Measurements from ENCODE around the gene PLEKHA6. TPM values are rescaled to one million over a fixed set of nuclear protein-coding genes. Genes with fewer than 3 reads are reported as not detected.

The PLEKHA6 gene
- total RNA-seq, 1 experiment from 2014 or later = not detected

GRCh38 chr1:204206121-204206520, 153.6 kb downstream of the PLEKHA6 start:
- no peak for DNase-seq (ENCODE audit: low spot score)
- in situ Hi-C loops (cut with HindIII; ENCODE audit: low sequenced_read_pairs) = no loop called here

- in situ Hi-C loops (cut with HindIII; ENCODE audit: low sequenced_read_pairs) = no loop called here
- DNase-seq (ENCODE audit: low spot score) = no peak
Observed at GRCh38 chr1:204205486-204205885, 154.2 kb downstream of the PLEKHA6 start.

- no peak for DNase-seq (ENCODE audit: low spot score)
- in situ Hi-C loops (cut with HindIII; ENCODE audit: low sequenced_read_pairs) = no loop called here
Observed at GRCh38 chr1:204204944-204205343, 154.8 kb downstream of the PLEKHA6 start.

GRCh38 chr1:204203206-204203767, 156.4 kb downstream of the PLEKHA6 start:
- no peak for DNase-seq (ENCODE audit: low spot score)
- in situ Hi-C loops (cut with HindIII; ENCODE audit: low sequenced_read_pairs) = no loop called here

- DNase-seq (ENCODE audit: low spot score) = no peak
- in situ Hi-C loops (cut with HindIII; ENCODE audit: low sequenced_read_pairs) = no loop called here
Observed at GRCh38 chr1:204202481-204202880, 157.2 kb downstream of the PLEKHA6 start.

GRCh38 chr1:204201348-204202040, 158.2 kb downstream of the PLEKHA6 start:
- in situ Hi-C loops (cut with HindIII; ENCODE audit: low sequenced_read_pairs) = no loop called here
- DNase-seq (ENCODE audit: low spot score) = no peak

GRCh38 chr1:204199579-204199978, 160.2 kb downstream of the PLEKHA6 start:
- no peak for DNase-seq (ENCODE audit: low spot score)
- in situ Hi-C loops (cut with HindIII; ENCODE audit: low sequenced_read_pairs) = no loop called here

- in situ Hi-C loops (cut with HindIII; ENCODE audit: low sequenced_read_pairs) = no loop called here
- DNase-seq (ENCODE audit: low spot score) = peak; percentile 12
Observed at GRCh38 chr1:204198348-204199340, 161.1 kb downstream of the PLEKHA6 start.

GRCh38 chr1:204197068-204197467, 162.7 kb downstream of the PLEKHA6 start:
- DNase-seq (ENCODE audit: low spot score) = no peak
- in situ Hi-C loops (cut with HindIII; ENCODE audit: low sequenced_read_pairs) = no loop called here

DNA sequence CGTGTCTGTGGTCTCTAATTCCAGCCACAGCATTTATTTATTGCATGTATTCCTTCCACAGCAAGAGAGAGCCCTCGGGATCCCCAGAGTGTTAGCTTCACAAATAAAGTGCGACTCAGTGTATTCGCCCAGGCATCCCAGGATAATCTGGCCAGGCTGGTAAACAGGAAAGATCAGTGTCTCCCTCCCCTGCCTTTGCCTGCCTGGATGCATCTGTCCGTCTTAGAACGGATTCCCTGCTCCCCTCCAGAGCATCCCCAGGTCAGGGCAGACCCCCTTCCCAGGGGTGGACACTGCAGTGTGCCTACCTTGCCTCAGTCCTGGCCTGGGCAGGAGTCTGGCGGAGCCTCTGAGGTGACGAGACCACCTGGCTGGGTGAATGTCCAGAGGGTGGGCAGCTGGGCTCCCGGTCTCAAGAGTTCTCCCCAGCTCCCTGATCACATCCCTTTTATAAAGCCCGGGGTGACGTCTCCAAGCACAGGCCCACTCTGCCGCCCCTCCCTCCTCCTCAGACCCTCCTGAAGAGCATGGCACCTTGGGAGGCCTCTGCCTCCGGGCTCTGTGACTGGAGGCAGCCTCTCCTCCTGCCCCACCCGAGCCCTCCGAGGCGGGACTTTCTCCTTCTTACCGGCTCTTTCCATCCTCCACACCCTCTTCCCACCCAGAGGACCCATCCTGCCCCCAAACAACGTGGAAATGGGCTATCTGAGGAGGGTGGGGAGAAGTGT, 163.5 kb downstream of the PLEKHA6 start, which contains the start of gene KISS1:
KISS1 (minus strand) TSS at position 424 of the 728 bp plus-strand sequence. CDS start 3,615 bp downstream, outside the sequence.
- in situ Hi-C loops (cut with HindIII; ENCODE audit: low sequenced_read_pairs) = no loop called here
- no peak for DNase-seq (ENCODE audit: low spot score)

- in situ Hi-C loops (cut with HindIII; ENCODE audit: low sequenced_read_pairs) = no loop called here
- DNase-seq (ENCODE audit: low spot score) = no peak
Observed at GRCh38 chr1:204194771-204195170, 165.0 kb downstream of the PLEKHA6 start.

GRCh38 chr1:204194080-204194479, 165.6 kb downstream of the PLEKHA6 start:
- in situ Hi-C loops (cut with HindIII; ENCODE audit: low sequenced_read_pairs) = no loop called here
- no peak for DNase-seq (ENCODE audit: low spot score)

- in situ Hi-C loops (cut with HindIII; ENCODE audit: low sequenced_read_pairs) = no loop called here
- no peak for DNase-seq (ENCODE audit: low spot score)
Observed at GRCh38 chr1:204192589-204193352, 167.0 kb downstream of the PLEKHA6 start.

DNA sequence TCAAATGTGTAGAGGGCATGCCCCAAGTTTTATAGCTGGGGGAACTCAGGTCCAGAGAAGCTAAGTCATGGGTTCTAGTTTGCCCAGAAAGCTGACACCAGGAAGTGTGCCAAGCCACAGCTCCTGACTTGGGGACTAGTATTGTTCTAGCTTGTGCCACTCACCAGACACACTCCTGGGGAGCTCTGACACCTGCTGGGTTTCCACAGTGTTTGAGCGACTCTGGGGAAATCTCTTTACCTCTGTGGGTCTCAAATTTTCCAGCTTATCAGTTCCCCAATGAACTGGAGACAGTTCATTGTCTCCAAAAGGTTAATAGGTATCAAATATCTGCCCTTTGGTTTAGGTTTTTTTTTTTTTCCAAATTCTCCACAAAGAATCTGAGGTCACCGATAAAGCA, 167.7 kb downstream of the PLEKHA6 start:
- in situ Hi-C loops (cut with HindIII; ENCODE audit: low sequenced_read_pairs) = no loop called here
- DNase-seq (ENCODE audit: low spot score) = no peak

- in situ Hi-C loops (cut with HindIII; ENCODE audit: low sequenced_read_pairs) = no loop called here
- DNase-seq (ENCODE audit: low spot score) = peak; percentile 38
Observed at GRCh38 chr1:204191456-204191855, 168.3 kb downstream of the PLEKHA6 start.

DNA sequence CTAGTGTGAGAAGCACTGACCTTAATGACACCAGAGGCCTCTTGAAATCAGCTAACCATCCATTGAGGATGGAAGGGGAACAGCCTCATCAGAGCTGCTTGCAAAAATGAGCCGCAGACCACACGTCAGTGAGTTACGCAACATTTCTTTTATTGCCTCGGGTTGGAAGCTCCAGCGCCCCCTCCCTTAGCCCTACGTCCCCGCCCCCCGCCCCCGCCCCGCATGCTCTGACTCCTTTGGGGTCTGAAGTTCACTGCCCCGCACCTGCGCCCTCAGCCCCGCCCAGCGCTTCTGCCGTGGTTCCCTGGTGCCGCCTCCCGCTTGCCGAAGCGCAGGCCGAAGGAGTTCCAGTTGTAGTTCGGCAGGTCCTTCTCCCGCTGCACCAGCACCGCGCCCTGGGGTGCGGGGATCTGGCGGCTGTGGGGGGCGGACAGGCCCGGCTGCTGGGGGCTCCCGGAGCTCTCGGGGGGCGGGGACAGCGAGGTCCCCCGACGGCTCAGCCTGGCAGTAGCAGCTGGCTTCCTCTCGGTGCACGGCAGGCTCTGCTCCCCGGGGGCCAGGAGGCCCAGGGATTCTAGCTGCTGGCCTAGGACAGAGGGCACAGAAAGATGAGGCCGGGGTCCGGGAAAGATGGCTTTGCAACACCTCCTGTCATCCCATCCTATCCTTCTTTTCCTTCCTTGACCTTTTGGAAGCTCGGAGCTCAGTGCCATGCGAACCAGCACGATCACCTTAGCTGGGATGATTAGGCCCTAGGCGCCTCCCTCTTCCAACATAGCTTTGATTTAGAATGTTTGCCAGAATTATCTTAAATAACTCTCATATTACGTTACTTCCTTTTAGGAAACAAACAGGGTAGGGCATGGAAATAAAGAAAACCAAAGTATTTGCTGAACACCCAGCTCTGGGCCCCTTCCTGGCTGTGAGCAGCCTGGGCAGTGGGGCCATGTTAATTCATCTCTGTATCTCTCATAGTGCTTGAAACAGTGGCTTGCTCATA, 169.2 kb downstream of the PLEKHA6 start:
- in situ Hi-C loops (cut with HindIII; ENCODE audit: low sequenced_read_pairs) = no loop called here
- DNase-seq (ENCODE audit: low spot score) = no peak

DNA sequence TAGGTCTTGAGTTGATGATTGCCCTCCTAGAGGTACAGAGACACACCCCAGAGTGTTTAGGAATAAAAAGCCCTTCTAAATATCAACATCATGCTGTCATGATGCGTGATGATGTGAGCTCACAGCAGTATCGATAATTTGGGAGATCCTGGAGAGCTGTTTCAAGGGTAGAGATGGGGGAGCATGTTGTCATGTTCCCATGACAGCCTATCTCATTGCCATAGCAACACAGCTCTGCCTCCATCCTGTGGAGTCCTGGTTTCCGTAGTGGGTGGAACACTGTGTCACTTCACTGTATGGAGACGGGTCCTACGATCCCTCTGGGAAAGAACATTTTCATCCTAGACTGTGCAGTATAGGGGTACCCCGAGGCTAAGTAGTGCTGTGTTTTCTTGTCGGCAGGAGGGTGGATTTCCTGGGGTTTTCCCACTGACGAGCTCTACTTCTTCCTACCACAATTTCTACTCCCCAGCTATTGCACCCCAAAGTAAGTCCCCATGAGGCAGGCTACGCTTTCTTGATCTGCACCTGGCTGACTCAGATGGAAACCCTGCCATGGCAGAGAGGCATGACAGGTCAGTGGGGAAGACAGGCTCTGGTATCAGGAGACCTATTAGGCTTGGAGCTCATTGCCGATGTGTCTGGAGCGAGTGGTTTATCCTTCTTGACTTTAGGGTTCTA, 170.6 kb downstream of the PLEKHA6 start:
- no peak for DNase-seq (ENCODE audit: low spot score)
- in situ Hi-C loops (cut with HindIII; ENCODE audit: low sequenced_read_pairs) = no loop called here
